Thyroid gland (tissue), 4 donors: Measurements from ENCODE around the gene HHAT. TPM values are rescaled to one million over a fixed set of nuclear protein-coding genes. Genes with fewer than 3 reads are reported as not detected.

ENCODE experiments used
- DNase-seq, 2 donors: peaks; one replicate each; pipeline ENCODE4 v3.0.0-alpha.2; 2019
- H3K27ac ChIP-seq, 3 donors: fragments of 200-600 bp; sonication (generic); 1 replicate in 2 of 3; 2 replicates in 1 of 3; pipeline ENCODE4 v1.5.1; 2016 to 2019; ENCODE audit warnings: mild to moderate bottlenecking in 1 of 3, moderate library complexity in 1 of 3
- H3K27me3 ChIP-seq: fragments of 200-600 bp; sonication (generic); one replicate; pipeline ENCODE4 v1.5.1; 2019
- H3K36me3 ChIP-seq, 2 donors: fragments of 200-600 bp; sonication (generic); one replicate each; pipeline ENCODE4 v1.5.1; 2016 to 2019
- H3K4me1 ChIP-seq, 2 donors: fragments of 200-600 bp; sonication (generic); one replicate each; pipeline ENCODE4 v1.5.1; 2017 to 2019
- H3K4me3 ChIP-seq, 3 donors: fragments of 200-600 bp; sonication (generic); replicated peaks in 1 of 3; 1 replicate in 2 of 3; 2 replicates in 1 of 3; pipeline ENCODE4 v1.5.1; 2016; ENCODE audit warnings: mild to moderate bottlenecking in 1 of 3
- H3K9me3 ChIP-seq: fragments of 200-600 bp; sonication (generic); one replicate; pipeline ENCODE4 v1.5.1; 2017
- POLR2A ChIP-seq, 2 donors: fragments of 450-650 bp; IDR thresholded peaks; one replicate each; pipeline ENCODE4 v1.6.1; 2017; ENCODE audit warnings: antibody characterized with exemption in 2 of 2, mild to moderate bottlenecking in 2 of 2, moderate library complexity in 1 of 2
- WGBS, 2 donors: methylation state at CpG; one replicate each; pipeline ENCODE4 v1.1.5; 2017; 5-methylcytosine and 5-hydroxymethylcytosine counted together
- intact Hi-C: fragments of 100-400 bp; cut with DNase I; formaldehyde crosslinking; loops from one replicate; pipeline ENCODE4 v1.15.1; 2023
- total RNA-seq, 4 donors: library from RNA; depleted of rRNA; stranded (reverse); fragments of >200 nt; gene quantifications; one replicate each; pipeline ENCODE4 v1.2.3, GENCODE V29; 2016
- TF ChIP-seq, protein P1 (sequence below), 6 experiments: fragments of 200-600 bp in 3 of 6; fragments of 450-650 bp in 3 of 6; sonication (generic) in 3 of 6; IDR thresholded peaks; one replicate each; pipeline ENCODE4 v1.5.1; 2016 to 2019; ENCODE audit warnings: antibody characterized with exemption in 6 of 6, mild to moderate bottlenecking in 2 of 6, inconsistent platforms in 1 of 6, moderate library complexity in 1 of 6

HHAT gene
- total RNA-seq, 4 donors from 2014 or later = 7.9 to 15.9 (median 10.5) TPM

GRCh38 chr1:210617293-210617692 is 288.6 kb downstream of the HHAT start:
- TF ChIP-seq, protein P1, sequence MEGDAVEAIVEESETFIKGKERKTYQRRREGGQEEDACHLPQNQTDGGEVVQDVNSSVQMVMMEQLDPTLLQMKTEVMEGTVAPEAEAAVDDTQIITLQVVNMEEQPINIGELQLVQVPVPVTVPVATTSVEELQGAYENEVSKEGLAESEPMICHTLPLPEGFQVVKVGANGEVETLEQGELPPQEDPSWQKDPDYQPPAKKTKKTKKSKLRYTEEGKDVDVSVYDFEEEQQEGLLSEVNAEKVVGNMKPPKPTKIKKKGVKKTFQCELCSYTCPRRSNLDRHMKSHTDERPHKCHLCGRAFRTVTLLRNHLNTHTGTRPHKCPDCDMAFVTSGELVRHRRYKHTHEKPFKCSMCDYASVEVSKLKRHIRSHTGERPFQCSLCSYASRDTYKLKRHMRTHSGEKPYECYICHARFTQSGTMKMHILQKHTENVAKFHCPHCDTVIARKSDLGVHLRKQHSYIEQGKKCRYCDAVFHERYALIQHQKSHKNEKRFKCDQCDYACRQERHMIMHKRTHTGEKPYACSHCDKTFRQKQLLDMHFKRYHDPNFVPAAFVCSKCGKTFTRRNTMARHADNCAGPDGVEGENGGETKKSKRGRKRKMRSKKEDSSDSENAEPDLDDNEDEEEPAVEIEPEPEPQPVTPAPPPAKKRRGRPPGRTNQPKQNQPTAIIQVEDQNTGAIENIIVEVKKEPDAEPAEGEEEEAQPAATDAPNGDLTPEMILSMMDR (IDR thresholded peaks at IDR 0.05) = no peak
- TF ChIP-seq POLR2A (IDR thresholded peaks at IDR 0.05) = no peak
- Histone ChIP-seq H3K4me3 (no peak overlapping the region), H3K4me1 (no peaks in the 10 kb centered on the region), H3K27me3 (no peaks in the 10 kb centered on the region), H3K9me3 (no peaks in the 10 kb centered on the region), H3K36me3 (no peaks in the 10 kb centered on the region), H3K27ac (no peak overlapping the region)
- WGBS, 2 donors = 76 to 97% methylated on average over 1 of the region's 1 CpG
- no peak for DNase-seq
- intact Hi-C loops = no loop called here

DNA sequence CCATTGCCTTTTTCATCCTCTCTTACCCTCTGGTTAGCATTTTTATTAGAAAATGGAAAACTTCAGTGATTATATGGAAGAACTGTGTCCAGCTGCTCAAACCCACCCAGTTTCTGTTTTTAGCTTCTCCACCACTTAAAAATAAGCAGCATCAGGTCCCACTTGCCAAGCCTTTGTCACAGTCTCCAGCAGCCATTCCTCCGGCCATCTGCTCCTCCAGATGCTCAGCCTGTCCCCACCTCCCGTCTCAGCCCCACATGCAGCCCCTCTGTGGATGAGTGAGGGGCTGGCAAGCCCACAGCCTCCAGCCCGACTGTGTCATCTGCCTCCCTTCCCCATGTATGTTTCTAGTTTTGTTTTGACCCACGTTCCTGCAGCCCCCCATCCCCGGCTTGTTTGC is 289.7 kb downstream of the HHAT start:
- Histone ChIP-seq H3K27me3 (no peaks in the 10 kb centered on the region), H3K27ac (no peak overlapping the region), H3K36me3 (no peaks in the 10 kb centered on the region), H3K9me3 (no peaks in the 10 kb centered on the region), H3K4me1 (no peaks in the 10 kb centered on the region), H3K4me3 (no peak overlapping the region)
- intact Hi-C loops = no loop called here
- DNase-seq = no peak
- TF ChIP-seq POLR2A (IDR thresholded peaks at IDR 0.05) = no peak
- TF ChIP-seq, protein P1 (IDR thresholded peaks at IDR 0.05) = no peak
- 89 to 90% methylated on average over 5 of the region's 5 CpGs for WGBS, 2 donors

GRCh38 chr1:210620867-210621488 is 292.3 kb downstream of the HHAT start:
- WGBS, 2 donors = 73 to 81% methylated on average over 6 of the region's 6 CpGs
- Histone ChIP-seq H3K27ac (no peak overlapping the region), H3K4me3 (no peak overlapping the region), H3K4me1 (no peaks in the 10 kb centered on the region), H3K9me3 (no peaks in the 10 kb centered on the region), H3K27me3 (no peaks in the 10 kb centered on the region), H3K36me3 (no peaks in the 10 kb centered on the region)
- TF ChIP-seq POLR2A (IDR thresholded peaks at IDR 0.05) = no peak
- TF ChIP-seq, protein P1 (IDR thresholded peaks at IDR 0.05) = no peak
- intact Hi-C loops = no loop called here
- no peak for DNase-seq

- no peak overlapping the region for H3K4me3 ChIP-seq
- WGBS, 2 donors = 92 to 93% methylated on average over 6 of the region's 6 CpGs
- no peak overlapping the region for H3K27ac ChIP-seq
- H3K9me3 ChIP-seq = no peaks in the 10 kb centered on the region
- no peaks in the 10 kb centered on the region for H3K27me3 ChIP-seq
- no peak for TF ChIP-seq POLR2A (IDR thresholded peaks at IDR 0.05)
- DNase-seq = no peak
- H3K36me3 ChIP-seq = no peaks in the 10 kb centered on the region
- intact Hi-C loops = no loop called here
- no peaks in the 10 kb centered on the region for H3K4me1 ChIP-seq
These were observed 293.0 kb downstream of the HHAT start for GRCh38 chr1:210621712-210622111.

DNA sequence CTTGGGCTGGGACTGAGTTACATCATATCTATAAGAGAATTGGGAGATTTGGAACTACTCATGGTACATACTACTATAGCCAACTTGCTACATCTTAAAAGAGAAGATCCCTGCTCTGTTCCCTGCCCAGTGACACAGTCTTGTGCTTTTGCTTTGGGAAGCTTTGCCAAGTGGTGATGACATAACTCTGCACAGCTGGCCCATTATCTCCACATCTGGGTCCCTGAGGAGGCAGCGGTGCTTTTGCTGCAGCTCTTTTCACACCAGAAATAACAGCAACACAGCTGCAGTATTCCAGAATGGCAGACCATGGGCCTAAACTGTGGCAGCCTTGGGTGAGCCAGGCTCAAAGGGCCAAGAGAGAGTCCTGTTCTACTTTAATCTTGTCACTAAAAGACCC is 296.0 kb downstream of the HHAT start:
- Histone ChIP-seq H3K4me1 (peaks cover 23 to 25% of the 10 kb centered on the region in 2 donors), H3K27ac (no peak overlapping the region), H3K4me3 (no peak overlapping the region), H3K36me3 (no peaks in the 10 kb centered on the region), H3K27me3 (no peaks in the 10 kb centered on the region), H3K9me3 (no peaks in the 10 kb centered on the region)
- intact Hi-C loops = no loop called here
- 78 to 87% methylated on average over 1 of the region's 1 CpG for WGBS, 2 donors
- DNase-seq = no peak
- TF ChIP-seq POLR2A (IDR thresholded peaks at IDR 0.05) = no peak
- TF ChIP-seq, protein P1 (IDR thresholded peaks at IDR 0.05) = no peak
